HG02623 (cell line): ENCODE results near the gene SLFN12L.
A peak's percentile ranks its signal among the peaks of the same experiment; 100 is the strongest.
"Not testable (repeated sequence)": the region's sequence is repeated elsewhere in the genome, so short reads cannot be mapped to it uniquely, and the experiment has no call there.

Experiments
- ATAC-seq: cut with Tn5 transposase; IDR thresholded peaks from one replicate; pipeline ENCODE4 v1.9.1; 2021; ENCODE audit warnings: moderate library complexity; ENCODE audit not compliant: unreplicated experiment

Gene SLFN12L

GRCh38 chr17:35498448-35499178 is 38.9 kb downstream of the SLFN12L start:
- ATAC-seq, result no peak

DNA sequence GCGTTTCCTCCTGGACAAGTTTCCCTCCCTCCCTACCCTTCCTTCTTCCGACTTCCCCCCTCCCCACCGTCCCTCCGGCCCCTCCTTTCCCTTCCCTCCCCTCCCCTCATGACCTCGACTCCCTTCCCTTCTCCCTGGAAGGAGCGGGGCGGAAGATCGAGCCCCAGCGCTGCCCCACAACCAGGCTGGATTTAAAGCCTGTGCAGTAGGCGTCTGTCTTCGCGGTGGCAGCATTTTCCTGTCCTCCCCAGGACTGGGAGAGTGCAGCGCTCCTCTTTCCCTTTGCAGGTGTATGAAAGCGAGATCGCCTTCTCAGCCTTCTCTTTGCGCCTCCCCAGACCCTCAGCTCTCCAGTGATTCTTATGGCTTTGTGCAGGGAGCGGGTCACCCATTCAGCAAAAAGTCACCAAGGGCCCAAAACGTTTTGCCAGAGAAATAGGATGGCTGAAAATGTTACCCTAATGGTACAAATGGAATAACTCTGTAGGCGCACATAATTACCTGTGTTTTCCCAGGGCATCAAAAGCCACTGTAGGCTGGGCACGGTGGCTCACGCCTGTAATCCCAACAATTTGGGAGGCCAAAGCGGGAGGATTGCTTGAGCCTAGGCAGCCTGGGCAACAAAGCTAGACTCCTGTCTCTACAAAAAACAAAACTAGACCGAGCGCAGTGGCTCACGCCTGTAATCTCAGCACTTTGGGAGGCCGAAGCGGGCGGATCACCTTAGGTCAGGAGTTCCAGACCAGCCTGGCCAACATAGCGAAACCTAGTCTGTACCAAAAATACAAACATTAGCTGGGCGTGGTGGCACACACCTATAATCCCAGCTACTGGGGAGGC is 40.8 kb downstream of the SLFN12L start:
- no peak for ATAC-seq

GRCh38 chr17:35493040-35493439 is 44.4 kb downstream of the SLFN12L start:
- no peak for ATAC-seq

DNA sequence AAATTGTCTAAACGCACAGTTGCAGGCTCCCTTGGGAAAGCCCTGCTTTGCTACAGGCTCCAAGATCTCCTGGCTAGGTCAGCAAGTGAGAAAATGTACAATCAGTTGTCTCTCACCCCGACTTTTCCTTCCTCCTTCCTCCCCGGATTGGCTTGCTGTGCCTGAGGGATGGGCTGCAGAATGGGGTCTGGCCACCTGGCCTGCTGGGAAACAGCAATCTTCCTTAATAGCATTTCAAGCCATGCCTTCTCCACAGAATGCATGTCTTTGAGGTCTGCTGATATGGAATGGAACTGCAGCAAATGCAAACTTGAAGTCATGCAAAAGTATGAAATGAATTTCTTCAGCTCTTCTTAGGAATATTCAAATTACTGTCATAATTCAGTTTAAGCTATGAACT is 46.1 kb downstream of the SLFN12L start:
- ATAC-seq, result no peak

DNA sequence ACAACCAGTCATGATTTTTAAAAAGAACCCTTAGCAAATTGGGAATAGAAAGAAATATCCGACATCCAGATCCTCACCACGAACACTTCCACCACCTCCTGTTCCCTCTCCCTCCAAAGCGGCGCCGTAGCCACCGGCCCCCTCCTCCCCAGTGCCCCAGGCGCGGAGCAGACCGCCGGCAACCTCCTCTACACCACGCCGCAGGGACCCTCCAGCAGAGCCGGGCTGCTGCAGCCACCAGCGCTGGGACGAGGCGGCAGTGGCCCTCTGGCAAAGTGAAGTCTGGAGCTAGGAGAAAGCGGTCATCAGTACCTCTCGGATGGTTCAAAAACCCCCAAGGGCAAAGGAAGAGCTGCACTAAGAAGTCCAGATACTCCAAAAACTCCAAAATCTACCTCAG is 47.5 kb downstream of the SLFN12L start:
- ATAC-seq, result no peak

GRCh38 chr17:35488991-35489390 is 48.5 kb downstream of the SLFN12L start:
- ATAC-seq, result no peak

DNA sequence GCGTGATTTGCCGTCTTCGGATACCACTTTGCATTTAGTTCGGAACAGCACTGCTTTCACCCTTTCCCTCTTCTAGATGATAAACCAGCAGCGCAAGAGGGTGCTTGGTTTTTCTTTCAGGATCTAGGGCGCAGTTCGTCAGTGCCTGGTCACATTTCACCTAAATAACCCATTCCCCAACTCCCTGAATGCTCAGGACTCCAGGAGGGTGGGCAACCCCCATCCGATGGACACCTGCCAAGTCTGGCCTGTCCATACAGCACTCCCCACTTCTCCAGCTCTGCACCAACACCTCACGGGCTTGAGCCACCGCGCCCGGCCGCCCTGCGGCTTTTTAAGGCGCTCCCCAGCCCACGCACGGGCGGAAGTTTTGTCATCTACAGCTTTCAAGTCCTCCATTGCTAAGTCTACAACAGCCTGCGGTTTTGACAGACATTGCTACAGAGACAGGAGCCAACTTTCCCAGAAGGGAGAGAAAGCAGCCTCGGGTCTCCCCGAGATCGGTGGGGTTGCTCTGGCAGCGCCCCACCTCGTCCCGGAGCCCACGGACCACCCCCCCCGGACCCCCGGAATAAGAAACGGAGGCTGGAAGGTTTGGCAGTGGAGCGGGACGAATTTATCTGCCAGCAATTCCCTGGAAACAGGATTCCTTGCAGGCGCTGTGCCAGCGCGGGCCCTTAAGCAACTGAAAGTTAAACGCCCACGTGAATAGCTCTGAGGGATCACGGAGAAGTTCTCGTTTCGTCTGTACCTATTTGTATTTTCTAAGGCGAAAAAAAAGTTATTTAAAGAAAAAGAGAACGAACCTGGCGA is 50.4 kb downstream of the SLFN12L start:
- ATAC-seq, result no peak

- ATAC-seq, result no peak
These were observed 58.2 kb downstream of the SLFN12L start for GRCh38 chr17:35479271-35479670.

- ATAC-seq, result no peak
These were observed 60.2 kb downstream of the SLFN12L start for GRCh38 chr17:35477248-35477647.

DNA sequence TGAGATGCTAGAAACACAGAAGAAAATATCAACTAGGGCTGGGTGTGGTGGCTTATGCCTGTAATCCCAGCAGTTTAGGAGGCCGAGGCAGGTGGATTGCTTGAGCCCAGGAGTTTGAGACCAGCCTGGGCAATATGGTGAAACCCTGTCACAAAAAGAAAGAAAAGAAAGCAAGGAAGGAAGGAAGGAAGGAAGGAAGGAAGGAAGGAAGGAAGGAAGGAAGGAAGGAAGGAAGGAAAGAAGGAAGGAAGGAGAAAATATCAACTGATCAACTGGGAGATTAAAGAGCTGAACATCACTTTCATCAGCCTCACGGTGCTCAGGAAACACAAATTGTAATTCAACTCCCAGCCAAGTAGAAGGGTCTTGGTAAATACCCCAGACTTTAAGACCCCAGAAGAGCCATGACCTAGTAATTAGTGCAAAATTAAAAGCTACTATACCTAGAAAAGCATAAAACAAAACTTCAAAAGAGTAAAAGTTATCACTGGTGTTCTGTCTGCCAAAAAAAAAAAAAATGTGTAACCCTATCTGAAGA is 61.1 kb downstream of the SLFN12L start:
- no peak for ATAC-seq

DNA sequence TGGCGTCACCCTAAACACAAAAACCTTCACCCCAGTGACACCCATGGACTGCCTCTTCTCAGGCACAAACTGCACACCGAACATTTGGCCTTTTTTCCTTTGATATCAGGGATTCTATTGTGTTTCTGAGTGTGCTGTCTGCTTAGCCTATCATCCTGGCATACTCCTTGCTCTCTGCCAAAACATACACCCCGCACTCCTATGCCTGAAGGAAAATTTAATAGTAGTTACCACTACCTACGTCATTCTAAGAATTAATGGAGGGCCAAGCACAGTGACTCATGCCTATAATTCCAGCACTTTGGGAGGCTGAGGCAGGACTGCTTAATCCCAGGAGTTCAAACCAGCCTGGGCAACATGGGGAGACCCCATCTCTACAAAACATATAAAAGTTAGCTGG is 69.0 kb downstream of the SLFN12L start:
- ATAC-seq, result no peak

- no peak for ATAC-seq
These were observed 69.7 kb downstream of the SLFN12L start for GRCh38 chr17:35467824-35468223.

DNA sequence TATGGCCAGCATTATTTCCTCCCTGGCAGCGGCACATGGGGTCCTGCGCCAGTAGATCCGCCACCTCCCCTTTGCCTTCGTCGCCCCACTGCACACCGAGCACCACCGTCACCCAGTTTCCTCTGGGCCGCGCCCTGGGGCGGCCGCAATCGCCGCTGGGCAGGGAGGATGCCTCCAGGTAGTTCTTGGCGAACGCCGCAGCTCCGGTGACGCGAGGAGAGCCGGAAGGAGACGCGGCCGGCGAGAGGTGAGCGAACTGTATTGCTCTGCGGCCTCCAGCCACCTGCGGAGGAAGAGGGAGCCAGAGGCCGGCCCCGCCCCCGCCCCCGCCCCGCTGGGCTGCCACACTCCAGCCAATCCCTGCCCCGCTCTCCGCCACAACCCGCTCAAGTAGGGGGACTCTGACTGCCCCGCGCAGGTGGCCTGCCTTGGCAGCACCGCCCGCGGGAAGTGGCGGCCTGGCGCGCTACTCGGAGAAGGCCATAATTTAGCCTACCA is 77.1 kb downstream of the SLFN12L start:
- peak; percentile 75 for ATAC-seq

- not testable (repeated sequence) for ATAC-seq
These were observed 83.4 kb downstream of the SLFN12L start for GRCh38 chr17:35454035-35454434.

GRCh38 chr17:35453171-35453570 is 84.3 kb downstream of the SLFN12L start:
- ATAC-seq, result no peak

- ATAC-seq, result no peak
These were observed 88.0 kb downstream of the SLFN12L start for GRCh38 chr17:35449371-35449931.

GRCh38 chr17:35448899-35449227 is 88.6 kb downstream of the SLFN12L start:
- ATAC-seq, result peak; percentile 11

DNA sequence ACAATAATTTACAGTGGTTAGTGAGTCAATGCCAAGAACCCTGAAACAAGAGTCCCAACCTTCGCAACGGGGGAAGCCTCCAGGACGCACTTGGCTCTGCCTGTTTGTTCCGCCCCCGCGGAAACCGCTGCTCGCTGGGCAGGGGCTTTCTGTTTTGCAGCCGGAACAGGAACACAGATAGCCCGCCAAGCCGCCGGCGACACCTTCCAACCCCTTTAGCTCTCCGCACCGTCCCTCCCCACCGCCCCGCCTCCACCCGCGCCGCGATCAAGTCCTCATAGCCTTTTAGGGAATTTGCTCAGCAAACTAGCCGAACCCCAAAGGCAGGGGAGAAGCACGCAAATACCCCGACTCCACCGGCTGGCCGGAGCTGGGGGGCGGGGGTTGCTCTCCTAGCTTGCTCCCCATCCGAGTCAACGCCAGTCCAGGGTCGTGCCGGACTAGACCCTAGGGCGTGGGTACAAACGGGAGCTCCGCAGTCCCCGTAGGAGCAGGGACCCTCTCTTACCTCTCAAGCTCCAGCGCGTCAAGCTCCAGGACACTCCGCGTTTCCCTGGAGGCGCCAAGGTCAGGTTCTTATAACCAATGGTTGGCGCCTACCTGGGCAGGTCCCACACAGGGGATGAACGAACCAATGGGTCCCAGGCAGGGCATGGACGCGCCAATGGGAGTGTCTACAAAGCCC is 89.1 kb downstream of the SLFN12L start, which contains the start of gene SLFN13:
Gene SLFN13 (minus strand): TSS at position 553 of the 685 bp plus-strand sequence. CDS start 3,086 bp downstream, outside the sequence.
- peak; percentile 67 for ATAC-seq

GRCh38 chr17:35447499-35447898 is 90.0 kb downstream of the SLFN12L start:
- no peak for ATAC-seq

- ATAC-seq, result no peak
These were observed 99.0 kb downstream of the SLFN12L start for GRCh38 chr17:35438433-35438832.
